ENCODE results near the gene RAI1. TPM values are rescaled to one million over a fixed set of nuclear protein-coding genes. Genes with fewer than 3 reads are reported as not detected.
"Not testable (repeated sequence)": the region's sequence is repeated elsewhere in the genome, so short reads cannot be mapped to it uniquely, and the experiment has no call there.

Gene RAI1
- total RNA-seq, 1 donor from 2014 or later = 60.3 TPM

DNA sequence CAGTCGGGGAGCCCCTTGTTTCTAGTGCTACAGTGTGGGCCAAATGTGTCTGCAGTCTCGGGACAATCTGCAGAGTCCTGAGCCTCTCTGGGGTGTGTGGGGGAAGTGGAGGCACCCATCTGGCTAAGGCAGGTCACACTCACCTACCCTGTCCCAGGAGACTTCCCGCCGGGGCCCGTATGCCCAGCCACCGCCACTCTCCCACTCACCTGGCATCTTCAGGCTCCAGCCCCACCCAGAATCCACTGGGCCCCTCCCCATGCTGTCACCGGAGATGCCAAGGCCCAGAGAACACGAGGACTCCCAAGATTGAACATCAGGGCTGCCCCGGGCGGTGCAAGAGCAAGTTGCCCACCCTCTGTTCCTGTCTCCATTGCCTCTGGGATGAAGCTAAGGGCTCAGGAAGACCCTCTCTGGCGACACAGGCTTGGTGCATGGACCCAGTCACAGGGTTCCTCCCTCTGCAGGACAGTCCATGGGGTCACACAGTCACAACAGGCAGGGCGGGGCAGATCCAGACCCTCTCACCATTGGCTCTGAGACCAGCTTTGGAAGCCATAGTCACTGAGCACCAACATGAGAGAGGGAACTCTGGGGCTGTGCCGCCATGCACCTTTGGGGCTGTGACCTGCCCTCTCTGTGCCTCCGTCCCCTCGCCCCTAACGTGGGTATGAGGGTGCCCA lies 117.5 kb downstream of the RAI1 start:
- DNase-seq (ENCODE audit: low spot score) = no peak

DNA sequence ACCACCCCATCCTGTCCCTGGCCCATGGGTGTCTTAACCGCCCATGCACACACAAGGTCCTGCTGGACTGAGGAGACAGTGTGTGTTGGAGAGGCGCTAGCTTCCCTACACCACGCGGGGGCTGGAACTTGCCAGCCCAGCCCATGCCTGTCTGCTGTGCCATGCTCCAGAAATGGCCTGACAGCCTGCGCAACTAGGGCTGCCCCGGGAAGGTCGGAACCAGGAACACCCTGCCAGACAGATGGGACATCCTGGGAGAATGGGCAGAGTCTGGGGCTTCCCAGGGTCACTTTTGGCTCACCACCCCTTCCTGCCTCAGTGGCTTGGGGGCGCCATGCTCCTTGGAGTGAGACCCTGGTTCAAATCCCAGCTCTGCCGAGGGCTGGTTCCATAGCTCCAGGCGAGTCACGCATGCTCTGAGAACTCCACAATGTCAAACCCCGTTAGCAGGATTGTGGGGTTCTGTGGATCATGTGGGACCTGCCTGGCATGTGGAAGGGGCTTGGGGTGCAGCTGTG lies 119.3 kb downstream of the RAI1 start:
- DNase-seq (ENCODE audit: low spot score) = no peak

- DNase-seq (ENCODE audit: low spot score) = no peak
Observed at GRCh38 chr17:17801800-17802481, 120.7 kb downstream of the RAI1 start.

DNA sequence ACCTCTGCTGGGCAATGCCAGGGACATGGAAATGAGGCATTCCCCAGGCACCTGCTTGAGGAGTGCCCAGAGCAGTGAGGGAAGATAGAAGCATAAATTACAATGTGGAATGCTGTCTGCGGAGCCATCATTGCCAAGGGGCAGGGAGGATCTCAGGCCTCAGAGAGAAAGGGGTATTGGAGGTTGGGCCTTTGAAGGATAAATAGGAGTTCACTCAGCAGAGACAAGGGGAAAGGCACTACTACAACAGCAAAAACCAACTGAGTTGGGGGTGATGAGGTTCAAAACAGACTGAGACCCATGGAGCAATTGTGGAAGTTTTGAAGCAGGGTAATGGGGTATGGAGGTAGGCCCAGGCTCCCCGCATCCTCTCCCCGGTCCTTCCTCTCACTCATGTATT lies 122.7 kb downstream of the RAI1 start:
- DNase-seq (ENCODE audit: low spot score) = no peak

DNA sequence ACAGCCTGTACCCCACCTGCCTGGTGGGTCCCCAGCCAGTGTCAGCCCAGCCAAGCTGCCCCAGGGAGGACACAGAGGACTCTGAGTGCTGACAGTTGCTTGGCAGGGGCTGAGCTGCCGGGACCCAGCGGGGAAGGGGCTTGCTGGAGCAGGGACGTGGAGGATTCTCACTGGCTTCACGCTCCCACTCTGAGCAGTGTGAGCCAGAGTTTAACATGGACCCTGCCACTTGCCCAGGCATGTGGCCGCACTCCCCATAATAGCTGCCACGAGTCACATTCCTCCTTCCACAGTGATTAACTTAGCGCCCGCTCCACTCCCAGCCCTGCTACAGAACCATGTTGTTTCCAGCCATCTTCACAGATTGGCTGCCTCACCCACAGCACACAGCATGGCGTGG lies 124.3 kb downstream of the RAI1 start:
- DNase-seq (ENCODE audit: low spot score) = no peak

DNA sequence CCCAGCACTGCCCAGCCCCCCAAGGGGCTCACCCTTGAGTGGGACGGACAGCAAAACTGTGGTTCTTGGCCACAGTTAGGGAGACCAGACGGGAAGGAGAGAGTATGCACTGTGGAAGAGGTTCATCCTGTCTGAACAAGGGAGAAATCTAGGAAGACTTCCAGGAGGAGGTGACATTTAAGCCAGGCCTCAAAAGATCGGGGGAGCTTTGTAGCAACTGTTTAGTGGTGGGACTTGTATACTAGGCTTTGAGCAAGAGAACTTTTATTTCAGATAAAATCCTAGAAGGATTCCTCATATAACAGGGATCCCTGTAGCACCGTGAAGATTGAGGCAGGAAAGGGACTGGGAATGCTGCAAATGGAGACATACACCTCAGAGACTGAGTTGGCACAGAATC lies 124.8 kb downstream of the RAI1 start:
- DNase-seq (ENCODE audit: low spot score) = no peak

DNA sequence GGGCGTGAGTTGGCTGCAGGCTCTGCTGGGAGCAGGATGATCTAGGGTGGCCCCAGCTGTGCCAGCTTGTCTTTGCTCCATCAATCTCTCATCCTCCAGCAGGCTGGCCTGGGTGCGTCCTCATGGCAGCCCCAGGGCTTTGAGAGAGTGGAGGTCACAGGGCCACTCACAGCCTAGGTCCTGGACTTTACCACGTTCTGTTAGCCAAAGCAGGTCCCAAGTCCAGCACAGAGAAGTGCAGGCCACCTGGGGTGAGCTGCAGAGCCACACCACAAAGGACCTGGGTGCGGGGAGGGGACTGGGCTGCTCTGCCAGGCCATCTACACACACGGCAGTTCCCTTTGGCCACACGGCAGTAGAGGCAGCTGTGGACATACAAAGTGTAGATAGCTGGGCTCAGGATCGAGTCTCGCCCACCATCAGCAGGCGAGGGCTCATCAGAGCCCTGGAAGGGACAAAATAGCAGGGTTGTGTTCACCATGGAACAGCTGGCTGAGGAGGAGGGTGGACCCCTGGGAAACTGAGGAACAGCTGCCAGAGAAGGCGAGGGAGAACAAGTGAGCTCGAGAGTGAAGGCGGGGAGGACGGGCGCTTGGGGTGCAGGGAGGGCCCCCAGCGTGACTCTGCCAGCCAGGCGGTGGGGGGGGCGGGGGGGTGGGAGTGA lies 125.5 kb downstream of the RAI1 start:
- DNase-seq (ENCODE audit: low spot score) = no peak

DNA sequence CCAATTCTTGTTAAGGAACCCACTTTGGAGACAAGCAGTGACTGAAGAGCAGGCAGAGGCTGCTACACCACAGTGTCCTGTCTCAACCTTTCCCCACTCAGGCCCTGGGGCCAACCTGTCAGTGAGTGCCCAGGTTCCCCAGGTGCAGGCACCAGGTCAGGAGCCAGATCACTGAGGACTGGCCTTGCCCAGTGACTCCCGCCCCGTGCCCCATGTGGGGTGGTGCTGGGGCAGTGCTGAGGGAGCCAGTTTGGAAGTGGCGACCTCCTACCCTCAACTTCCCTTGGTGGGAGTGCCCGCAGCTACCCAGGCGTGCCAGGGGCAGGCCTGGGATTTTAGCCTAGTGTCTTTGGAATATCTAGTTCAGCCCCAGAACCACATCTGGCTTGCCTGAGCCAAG lies 126.2 kb downstream of the RAI1 start:
- no peak for DNase-seq (ENCODE audit: low spot score)

- DNase-seq (ENCODE audit: low spot score) = not testable (repeated sequence)
Observed at GRCh38 chr17:17808200-17808599, 126.9 kb downstream of the RAI1 start.

DNA sequence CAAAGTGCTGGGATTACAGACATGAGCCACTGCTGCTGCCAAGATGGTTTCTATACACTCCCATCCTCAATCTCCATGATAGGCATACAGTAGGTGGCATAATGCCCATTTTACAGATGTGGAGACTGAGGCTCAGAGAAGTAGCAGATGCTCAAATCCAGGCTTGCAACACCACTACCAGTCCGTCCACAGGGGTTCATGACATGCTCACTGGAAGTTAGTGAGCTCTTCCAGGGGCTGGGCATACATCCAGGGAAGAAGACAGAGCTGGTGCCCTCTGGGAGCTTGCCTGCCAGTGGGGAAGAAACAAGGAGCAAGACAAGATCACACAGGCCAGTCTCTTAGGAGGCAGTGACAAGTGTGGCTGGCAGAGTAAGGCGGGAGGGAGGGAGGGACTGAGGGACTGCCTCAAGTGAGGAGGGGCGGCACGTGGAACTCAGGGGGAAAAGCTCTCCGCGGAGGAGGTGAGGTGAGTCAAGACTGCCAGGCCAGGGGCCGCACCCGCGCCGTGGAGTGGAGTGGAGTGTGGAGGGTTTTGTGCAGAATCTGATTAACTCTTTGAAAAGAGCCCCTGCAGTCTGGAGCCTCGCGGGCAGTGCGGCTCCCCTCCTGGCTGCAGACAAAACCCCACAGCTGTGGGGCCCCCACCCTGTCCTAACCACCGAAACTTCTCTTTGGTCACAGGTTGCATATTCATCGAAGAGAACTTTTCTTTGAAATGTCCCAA lies 127.6 kb downstream of the RAI1 start:
- DNase-seq (ENCODE audit: low spot score) = no peak

- DNase-seq (ENCODE audit: low spot score) = no peak
Observed at GRCh38 chr17:17809531-17810083, 128.3 kb downstream of the RAI1 start.

DNA sequence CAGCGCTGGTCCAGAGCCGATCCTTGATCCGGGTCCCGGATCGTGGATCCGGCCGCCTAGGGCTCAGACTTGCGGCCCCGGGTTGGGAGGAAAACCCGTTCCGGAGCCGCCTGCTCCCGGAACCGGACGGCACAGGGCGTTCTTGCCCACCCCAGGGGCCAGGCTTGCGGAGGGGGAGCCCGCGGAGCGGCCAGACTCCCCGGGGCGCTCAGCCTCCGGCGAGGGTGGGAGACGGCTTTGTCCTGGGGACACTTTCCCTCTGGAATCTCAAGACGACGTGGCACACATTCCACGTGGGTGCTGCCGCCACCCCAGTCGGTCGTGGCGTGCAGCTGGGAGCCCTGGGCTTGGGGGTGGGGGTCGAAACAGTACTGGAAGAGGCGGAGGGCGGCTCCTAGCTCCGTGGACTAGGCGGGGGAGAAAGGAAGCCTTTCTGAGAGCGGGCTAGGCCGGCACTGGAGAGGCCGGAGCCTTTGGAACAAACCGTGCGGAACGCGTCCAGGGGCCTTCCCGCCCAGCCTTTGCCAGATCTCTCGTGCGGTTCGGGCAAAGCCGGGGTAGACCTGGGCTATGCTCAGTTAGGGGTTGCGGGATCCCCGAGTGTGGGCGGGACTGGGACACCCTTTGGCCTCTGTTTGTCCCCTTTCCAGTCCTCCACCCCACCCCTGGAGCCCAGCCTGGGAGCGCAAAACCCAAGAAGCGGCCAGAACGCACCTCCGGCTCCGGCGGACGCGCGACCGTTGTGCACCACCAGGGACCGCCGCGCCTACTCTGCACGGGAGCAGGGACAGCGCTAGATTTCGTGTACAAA lies 129.0 kb downstream of the RAI1 start:
- no peak for DNase-seq (ENCODE audit: low spot score)

GRCh38 chr17:17810895-17811248 lies 129.6 kb downstream of the RAI1 start:
- no peak for DNase-seq (ENCODE audit: low spot score)

- no peak for DNase-seq (ENCODE audit: low spot score)
Observed at GRCh38 chr17:17811381-17812210, 130.3 kb downstream of the RAI1 start.

DNA sequence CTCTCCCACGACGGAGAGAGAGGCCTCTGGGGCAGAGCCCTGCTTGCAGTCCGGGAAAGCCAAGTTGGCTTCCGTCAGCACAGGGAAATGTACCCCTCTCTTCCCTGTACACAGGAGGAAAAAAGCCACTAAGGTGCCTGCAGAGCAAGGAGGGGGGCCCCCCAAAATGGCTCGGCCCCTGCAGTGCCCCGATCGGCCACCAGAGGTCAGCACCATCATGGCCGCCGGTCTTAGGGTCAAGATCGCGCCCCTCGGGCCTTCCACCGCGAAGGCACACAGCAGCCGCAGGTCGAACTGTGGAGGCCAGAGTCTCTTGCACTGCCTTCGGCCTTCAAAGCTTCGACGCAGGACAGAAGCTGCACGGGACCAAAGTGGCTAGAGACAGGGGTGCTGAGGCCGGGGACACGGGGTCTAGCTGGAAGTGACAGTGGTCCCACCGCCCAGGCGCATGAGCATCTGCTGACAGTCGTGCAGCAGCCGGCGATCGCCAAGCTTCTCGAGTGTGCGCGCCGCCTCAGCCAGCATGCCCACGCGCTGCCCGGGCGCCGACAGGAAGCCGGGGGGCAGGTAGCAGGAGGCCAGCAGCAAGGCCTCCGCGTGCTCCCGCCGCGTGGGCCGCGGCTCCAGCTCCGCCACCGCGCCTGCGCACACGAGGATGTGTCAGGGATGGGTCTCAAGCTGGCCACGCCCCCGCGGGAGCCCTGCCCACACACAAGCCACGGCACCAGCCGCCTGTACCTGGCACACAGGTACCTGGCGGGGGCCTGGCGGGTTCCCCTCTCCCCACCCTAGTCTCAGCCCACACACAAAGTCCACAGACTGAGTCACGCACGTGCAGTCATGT lies 131.2 kb downstream of the RAI1 start:
- DNase-seq (ENCODE audit: low spot score) = peak; percentile 60

DNA sequence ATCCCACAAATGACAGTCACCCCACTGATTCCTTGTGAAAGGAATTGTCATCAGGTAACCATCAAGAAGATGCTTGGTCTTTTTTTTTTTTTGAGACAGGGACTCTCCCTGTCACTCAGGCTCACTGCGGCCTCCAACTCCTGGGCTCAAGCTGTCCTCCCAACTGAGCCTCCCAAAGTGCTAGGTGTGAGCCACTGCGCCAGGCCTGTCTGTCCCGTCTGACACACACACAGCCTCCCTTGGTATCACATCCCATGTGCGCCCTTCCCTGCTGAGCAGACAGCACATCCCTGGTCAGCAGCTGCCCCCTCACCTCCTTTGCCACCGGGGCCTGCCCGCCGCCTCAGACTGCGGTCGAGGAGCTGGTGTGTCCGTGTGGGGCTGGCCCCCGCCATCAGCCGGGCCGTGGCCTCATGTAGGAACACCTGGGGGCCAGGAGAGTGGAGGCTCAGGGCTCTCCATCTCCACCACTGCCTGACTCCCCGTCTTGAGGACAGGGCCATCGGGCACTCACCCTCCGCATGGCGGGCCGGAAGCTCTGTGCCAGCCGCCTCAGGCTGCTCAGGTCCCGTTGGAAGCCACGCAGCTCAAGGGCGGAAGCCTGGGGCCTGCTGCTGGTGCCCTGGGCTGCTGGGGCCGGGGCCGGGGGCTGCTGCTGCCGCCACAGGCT lies 131.9 kb downstream of the RAI1 start:
- DNase-seq (ENCODE audit: low spot score) = no peak

- no peak for DNase-seq (ENCODE audit: low spot score)
Observed at GRCh38 chr17:17813725-17814095, 132.5 kb downstream of the RAI1 start.

- DNase-seq (ENCODE audit: low spot score) = no peak
Observed at GRCh38 chr17:17814162-17815061, 133.2 kb downstream of the RAI1 start.
